GM21367 (cell line): ENCODE measurements around the gene NF1.
"Not testable (repeated sequence)": the region's sequence is repeated elsewhere in the genome, so short reads cannot be mapped to it uniquely, and the experiment has no call there.

Source experiments
- ATAC-seq: cut with Tn5 transposase; IDR thresholded peaks from one replicate; pipeline ENCODE4 v1.9.1; 2021; ENCODE audit not compliant: unreplicated experiment

The NF1 gene

DNA sequence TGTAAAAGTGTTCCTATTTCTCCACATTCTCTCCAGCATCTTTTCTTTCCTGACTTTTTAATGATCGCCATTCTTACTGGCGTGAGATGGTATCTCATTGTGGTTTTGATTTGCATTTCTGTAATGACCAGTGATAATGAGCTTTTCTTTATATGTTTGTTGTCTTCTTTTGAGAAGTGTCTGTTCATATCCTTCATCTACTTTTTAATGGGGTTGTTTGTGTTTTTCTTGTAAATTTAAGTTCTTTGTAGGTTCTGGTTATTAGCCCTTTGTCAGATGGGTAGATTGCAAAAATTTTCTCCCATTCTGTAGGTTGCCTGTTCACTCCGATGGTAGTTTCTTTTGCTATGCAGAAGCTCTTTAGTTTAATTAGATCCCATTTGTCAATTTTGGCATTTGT is 81.4 kb downstream of the NF1 start:
- ATAC-seq = not testable (repeated sequence)

DNA sequence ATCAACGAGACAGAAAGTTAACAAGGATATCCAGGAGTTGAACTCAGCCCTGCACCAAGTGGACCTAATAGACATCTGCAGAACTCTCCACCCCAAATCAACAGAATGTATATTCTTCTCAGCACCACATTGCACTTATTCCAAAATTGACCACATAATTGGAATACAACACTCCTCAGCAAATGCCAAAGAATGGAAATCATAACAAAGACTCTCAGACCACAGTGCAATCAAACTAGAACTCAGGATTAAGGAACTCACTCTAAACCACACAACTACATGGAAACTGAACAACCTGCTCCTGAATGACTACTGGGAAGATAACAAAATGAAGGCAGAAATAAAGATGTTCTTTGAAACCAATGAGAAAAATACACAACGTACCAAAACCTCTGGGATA is 84.2 kb downstream of the NF1 start:
- not testable (repeated sequence) for ATAC-seq

DNA sequence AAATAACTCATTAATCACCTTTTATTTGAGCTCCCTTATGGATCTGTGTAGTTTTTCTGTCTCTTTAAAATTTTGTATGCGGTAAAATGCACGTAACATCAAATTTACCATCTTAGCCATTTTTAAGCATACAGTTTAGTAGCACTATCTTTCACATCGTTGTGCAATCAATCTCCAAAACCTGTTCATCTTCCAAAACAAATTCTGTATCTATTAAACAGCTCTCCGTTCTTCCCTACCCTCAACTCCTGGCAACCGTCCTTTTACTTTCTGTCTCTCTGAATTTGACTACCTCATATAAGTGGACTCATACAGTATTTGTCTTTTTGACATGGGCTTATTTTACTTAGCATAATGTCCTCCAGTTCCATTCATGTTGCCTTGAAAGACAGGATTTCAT is 100.5 kb downstream of the NF1 start:
- no peak for ATAC-seq

DNA sequence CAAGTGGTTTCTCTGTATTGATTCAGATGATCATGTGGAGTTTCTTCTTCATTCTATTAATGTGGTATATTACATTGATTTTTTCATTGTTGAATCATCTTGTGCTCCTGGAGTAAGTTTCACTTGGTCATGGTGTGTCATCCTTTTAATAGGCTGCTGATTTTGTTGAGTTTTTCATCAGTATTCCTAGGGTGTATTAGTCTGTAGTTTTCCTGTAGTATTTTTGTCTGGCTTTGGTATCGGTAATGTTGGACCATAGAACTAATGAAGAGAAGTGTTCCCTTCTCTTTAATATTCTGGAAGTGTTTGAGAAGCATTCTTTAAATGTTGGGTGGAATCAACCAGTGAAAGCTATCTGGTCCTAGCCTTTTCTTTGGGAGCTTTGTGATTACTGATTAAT is 103.2 kb downstream of the NF1 start:
- no peak for ATAC-seq

DNA sequence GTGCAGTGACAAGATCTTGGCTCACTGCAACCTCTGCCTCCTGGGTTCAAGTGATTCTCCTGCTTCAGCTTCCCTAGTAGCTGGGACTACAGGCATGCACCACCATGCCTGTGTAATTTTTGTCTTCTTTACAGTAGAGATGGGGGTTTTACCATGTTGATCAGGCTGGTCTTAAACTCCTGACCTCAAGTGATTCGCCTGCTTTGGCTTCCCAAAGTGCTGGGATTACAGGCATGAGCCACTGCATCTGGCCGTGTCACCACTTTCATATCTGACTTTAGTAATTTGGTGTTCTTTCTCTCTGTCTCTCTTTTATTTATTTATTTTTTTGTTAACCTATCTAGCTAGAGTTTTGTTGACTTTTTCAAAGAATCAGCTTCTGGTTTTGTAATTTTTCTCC is 103.9 kb downstream of the NF1 start:
- not testable (repeated sequence) for ATAC-seq

DNA sequence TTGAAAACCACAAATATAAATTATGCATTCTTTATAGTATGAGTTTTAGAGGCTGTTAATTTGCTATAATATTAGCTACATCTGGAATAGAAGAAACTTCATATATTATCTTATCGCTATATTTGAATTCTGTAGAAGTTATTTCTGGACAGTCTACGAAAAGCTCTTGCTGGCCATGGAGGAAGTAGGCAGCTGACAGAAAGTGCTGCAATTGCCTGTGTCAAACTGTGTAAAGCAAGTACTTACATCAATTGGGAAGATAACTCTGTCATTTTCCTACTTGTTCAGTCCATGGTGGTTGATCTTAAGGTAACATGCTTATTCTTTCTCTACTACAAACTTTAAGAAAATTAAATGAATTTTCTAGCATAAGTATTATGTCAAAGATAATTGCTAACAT is 105.5 kb downstream of the NF1 start:
- ATAC-seq = no peak

DNA sequence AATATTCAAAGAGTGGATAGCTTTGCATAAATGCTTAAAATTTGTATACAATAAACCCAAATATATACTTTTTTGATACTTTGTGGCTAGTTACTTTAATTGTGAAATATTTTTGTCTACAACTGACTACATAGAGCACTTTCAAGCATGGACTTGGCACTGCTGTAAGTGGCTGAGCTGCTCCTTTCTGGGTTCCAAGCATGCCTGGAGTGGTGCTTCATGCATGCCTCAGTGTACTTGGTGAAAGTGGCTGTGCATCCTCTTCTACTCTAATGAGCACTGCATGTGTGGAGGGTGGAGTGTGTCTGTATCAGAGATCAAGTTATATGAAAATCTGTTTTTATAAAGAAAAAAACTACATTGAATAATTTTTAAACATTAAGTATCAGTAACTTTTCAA is 108.2 kb downstream of the NF1 start:
- ATAC-seq = no peak

DNA sequence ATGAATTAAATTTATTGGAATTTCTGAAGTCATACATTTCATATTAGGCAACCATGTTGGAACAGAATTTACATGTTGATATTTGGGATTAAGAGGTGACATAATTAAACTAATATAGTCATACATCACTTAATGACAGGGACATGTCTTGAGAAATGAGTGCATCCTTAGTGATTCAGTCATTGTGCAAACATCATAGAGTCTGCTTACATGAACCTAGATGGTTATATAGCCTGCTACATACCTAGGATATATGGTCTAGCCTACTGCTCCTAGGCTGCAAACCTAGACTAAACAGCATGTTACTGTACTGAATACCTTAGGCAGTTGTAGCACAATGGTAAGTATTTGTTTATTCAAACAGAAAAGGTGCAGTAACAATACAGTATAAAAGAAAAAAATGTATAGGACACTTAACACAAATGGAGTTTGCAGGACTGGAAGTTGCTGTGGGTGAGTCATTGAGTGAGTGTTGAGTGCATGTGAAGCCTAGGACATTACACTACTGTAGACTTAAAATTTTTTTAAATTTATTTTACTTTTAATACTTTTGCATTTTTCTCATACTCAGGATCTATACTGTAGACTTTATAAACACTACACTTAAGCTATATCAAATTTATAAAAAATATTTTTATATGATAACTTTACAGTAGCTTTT is 116.7 kb downstream of the NF1 start:
- ATAC-seq = no peak

DNA sequence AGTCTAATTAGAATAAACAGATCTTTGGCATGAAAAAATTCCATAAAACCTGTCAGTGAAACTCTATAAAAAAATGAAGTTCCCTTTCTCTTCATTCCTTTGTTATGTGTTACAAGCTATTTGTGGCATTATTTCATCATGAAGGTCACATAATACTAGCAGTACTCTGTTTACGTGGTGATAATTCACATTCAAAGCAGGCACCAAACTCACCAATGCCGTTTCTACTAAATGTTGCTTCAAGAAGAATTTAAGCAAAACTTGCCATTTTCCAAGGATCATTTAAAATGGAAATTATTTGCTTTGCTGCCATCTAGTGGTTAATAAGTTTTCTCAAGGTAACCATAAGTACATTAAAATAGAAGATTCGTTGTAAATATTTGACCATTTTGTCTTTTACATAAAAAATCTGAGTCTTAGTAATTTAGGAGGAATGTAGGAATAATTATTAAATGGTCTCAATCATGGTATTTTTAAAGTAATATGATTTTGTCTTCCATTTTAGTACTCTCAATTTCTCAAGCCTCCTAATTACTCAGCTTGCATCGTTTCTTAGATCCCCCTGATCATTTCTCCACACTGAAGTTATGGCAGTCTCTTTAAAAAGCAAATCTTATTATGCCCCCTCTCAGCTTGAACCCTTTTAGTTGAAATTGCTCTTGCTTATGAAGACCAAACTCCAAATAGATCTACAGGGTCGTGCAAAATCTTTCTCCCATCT is 121.4 kb downstream of the NF1 start:
- no peak for ATAC-seq

DNA sequence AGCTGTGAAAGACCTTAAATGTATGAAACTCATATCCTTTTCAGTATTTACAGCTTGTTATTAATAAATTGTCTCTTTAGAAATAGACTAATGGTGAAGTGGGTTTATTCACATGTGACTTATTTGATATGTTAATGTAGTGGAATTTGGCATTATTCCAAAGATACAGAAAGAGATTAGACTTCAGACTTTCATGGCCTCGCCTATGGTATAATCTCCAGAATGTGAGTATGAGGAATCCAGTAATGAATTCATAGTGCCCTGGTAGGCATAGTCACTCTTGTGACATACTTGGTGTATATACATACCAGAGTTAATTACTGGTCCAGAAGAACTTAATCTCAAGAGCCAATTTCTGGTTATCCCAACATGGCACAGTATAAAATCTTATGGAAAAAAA is 129.6 kb downstream of the NF1 start:
- no peak for ATAC-seq

DNA sequence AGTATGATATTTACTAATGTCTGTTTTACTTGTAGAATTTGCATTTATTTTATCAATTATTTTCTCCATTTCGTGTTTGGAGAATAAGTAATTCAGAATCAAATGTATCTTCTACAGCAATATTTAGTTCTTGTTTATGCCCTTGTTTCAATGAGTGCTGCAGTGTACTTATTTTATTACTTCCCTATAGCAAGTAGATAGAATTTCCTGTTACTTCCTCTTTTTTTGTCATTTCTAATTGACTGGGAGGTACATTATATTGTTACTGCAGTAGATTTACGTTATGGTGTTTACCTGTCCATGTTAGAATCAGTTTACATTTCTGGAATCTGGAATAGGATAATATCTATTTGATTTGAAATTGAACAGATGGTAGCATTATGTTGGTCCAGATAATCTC is 131.1 kb downstream of the NF1 start:
- ATAC-seq = no peak

DNA sequence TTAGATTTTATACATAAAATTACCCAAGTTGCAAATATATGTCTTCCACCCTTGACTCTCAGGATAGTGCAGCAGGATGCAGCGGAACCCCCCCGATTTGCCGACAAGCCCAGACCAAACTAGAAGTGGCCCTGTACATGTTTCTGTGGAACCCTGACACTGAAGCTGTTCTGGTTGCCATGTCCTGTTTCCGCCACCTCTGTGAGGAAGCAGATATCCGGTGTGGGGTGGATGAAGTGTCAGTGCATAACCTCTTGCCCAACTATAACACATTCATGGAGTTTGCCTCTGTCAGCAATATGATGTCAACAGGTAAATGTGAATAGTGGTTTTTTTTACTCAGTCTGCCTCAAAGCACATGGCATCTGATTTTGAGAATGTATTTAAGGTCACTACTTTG is 131.6 kb downstream of the NF1 start:
- ATAC-seq = no peak

DNA sequence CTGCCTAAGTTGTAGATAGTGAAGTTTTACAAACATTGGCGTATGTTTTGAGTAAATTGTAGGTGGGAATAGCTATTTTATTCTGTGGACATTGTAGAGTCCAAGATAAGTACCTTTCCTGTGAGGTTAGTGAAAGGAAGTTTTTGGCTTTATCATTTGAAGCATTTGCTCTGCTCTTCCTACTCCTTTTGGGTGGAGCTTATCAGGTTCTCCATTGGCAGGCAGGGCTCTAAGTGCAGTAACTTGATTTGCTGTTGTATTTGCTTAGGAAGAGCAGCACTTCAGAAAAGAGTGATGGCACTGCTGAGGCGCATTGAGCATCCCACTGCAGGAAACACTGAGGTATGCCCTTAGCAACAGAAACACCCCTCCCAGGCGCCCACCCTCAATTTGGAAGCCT is 132.2 kb downstream of the NF1 start:
- no peak for ATAC-seq

DNA sequence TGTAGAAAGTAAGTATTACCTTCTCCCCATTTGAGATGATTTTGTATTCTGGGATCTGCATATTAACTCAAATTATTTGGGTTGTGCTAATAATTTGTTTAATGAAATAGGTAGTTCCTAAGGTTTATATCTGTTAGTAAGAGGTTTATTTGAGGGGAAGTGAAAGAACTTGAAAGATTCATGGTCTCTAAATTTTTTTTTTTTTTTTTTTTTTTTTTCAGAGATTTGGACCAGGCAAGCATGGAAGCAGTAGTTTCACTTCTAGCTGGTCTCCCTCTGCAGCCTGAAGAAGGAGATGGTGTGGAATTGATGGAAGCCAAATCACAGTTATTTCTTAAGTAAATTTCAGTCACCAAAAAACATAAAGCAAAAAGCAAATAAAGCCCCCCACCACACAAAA is 137.1 kb downstream of the NF1 start:
- no peak for ATAC-seq

DNA sequence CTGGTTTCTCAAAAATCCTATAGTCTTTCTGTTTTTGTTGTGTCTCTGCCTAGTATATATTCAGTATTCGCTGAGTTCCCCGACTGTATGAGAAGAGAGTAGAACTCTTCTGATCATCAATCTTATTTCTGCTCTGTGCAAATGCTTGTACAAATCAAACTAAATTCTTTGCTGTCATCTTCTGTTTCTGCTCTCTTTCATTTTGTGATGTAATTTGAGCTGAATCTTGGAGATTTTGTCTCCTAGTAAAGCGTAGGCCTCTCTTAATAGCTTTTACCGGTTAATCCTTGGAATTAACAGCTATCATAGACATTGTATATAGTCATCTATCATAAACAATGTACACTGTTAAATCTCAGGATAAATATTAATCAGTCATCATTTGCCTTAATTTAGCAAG is 140.3 kb downstream of the NF1 start:
- no peak for ATAC-seq

DNA sequence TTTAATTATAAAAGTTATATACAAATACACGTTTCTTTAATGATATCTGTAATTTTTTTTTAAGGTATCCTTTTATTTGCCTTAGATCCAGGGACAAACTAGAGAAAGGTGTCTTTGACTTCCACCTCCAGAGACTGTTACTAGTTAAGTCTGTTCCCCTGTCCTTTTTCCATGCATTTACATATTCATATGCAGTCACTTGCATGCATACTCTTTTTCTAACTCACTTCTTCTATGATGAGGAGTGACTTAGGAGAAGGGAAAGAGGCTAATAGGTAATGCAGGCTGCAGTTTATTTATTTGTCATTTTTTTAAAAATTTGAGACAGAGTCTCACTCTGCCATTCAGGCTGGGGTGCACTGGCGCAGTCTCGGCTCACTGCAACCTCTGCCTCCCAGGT is 141.4 kb downstream of the NF1 start:
- no peak for ATAC-seq

DNA sequence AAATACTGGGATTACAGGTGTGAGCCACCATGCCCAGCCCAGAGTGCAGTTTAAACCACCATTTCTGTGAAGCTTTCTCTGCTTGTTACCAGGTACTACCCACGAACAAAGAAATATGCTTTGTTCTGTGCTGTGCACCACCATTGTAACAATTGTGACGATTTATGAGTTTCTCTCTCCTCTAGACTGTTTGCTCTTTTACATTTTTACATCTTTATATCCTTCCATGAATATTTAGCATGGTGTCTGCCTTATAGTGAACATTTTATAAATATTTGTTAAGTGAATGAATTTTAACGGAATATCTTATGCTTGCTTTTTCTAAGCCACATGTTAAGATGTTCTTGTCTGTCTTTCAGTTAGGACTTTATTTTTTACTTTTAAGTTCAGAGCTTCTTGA is 141.9 kb downstream of the NF1 start:
- no peak for ATAC-seq

DNA sequence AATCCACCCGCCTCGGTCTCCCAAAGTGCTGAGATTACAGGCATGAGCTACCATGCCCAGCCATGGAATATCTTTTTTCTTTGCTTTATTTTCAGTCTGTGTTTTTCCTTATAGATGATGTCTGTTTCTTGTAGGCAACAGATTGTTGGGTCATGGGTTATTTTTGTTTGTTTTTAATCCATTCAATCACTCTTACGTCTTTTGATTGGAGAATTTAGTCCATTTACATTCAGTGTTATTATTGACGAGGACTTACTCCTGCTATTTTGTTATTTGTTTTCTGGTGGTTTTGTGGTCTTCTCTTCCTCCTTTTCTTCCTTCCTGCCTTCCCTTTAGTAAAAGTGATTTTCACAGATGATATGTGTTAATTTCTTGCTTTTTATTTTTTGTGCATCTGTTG is 146.3 kb downstream of the NF1 start:
- no peak for ATAC-seq

DNA sequence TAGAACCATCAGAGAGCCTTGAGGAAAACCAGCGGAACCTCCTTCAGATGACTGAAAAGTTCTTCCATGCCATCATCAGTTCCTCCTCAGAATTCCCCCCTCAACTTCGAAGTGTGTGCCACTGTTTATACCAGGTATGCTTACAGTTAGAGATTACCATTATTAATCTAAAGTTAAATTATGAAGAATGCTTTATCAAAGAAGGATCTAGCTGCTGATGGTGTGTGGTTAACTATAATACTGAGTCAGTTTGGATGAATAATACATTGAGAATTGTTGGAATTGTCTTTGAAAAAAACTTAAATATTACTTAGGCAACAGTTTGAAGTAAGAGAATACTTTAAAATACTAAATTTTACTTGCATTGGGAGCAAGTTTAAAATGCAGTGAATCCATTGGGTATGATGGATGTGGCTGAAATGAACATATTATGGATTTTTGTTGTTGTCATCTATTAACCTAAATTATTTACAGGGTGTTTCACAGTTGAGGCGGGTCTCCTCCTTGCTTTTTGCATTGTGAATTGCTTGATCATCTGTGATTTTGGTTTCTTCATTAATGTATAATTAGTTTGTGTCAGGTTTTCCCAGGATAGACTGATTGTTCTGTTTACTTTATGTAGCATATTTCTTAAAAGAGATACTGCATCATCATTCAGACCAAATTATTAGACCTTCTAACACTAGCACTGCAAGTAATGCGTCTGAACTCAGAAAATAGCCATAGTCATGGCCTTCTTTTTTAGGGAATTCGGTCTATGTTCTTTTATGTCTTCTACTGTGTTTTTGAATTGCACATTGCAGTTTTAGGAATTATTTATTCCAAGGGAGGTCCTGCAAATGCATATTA is 154.4 kb downstream of the NF1 start:
- no peak for ATAC-seq

DNA sequence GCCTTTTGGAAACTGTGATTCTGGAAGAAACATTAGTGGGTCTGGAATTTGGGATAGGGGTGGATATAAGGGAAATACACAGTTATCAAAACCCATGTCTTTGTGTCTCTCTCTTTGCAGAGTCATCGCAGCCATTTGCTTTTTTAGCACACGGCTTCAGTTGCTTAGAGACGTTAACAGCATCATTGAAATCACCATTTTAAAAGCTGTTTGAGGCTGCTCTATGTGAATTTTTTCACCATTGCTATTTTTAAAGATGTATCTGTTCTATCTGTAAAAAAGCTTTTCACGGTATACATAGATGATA is 155.0 kb downstream of the NF1 start:
- ATAC-seq = no peak

DNA sequence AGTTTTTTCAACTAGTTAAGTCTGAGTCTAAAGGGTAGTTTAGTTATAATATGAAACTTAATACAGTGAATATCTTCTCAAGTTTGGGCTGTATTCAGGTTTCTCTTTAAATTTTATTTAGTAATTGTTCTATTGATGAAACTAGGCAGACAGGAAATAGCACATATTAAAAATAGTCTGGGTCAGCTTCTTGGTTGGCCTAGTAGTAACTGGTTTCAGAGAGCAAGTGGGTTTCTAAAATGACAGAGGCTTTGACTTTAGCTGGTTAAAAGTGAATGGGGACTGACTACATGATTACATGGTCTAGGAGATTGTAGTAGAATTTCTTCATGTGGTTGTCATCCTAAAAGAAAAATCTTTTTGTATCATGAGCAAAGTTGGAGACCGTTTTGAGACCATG is 155.5 kb downstream of the NF1 start:
- no peak for ATAC-seq
